SHP77 (cell line): ENCODE data around the gene AMN.

Source experiments
- DNase-seq, 2 experiments: peaks; one replicate each; lab custom pipeline; 2025; lab: John Stamatoyannopoulos, UW

Gene AMN

GRCh38 chr14:102966681-102967505 is 44.4 kb downstream of the AMN start:
- no peak for DNase-seq

GRCh38 chr14:102967506-102967795 is 45.0 kb downstream of the AMN start:
- DNase-seq: no peak

GRCh38 chr14:102968306-102968705 is 45.8 kb downstream of the AMN start:
- DNase-seq: no peak

GRCh38 chr14:102969060-102969791 is 46.8 kb downstream of the AMN start:
- no peak for DNase-seq

- DNase-seq: no peak
Measured at GRCh38 chr14:102969901-102970300, 47.4 kb downstream of the AMN start.

- DNase-seq: no peak
Measured at GRCh38 chr14:102970496-102970895, 48.0 kb downstream of the AMN start.

GRCh38 chr14:102971314-102971713 is 48.9 kb downstream of the AMN start:
- DNase-seq: no peak

GRCh38 chr14:102971836-102972606 is 49.6 kb downstream of the AMN start:
- DNase-seq: no peak

GRCh38 chr14:102973706-102974285 is 51.3 kb downstream of the AMN start:
- DNase-seq: no peak

- no peak for DNase-seq
Measured at GRCh38 chr14:102975662-102976061, 53.2 kb downstream of the AMN start.

- DNase-seq: no peak
Measured at GRCh38 chr14:102977475-102977874, 55.0 kb downstream of the AMN start.

GRCh38 chr14:102979406-102979805 is 56.9 kb downstream of the AMN start:
- no peak for DNase-seq

GRCh38 chr14:102980409-102980810 is 57.9 kb downstream of the AMN start:
- DNase-seq: no peak
